Measurements from ENCODE around the gene STK17B. TPM values are rescaled to one million over a fixed set of nuclear protein-coding genes. Genes with fewer than 3 reads are reported as not detected.

STK17B gene
- total and polyA plus RNA-seq, 2 experiments from 2014 or later, result 5.7 to 13.7 TPM

DNA sequence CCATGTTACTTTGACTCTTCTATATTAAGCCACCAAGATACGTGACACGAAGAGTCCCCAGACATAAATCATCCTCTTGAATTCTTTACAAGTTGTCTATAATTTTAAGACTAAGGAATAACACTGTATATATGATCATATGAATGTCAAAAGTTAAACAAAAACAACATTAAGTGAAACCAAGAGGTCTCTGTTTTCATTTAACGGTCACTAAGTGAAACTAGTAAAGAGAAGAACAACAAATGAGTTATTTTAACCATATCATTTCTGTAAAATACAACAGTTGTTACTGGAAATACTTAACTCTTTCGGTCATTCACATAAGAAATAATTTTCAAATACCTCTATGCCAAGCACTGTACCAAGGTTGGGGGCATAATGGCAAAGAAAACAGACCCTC is 45.7 kb upstream of the STK17B start:
- H3K9me2 ChIP-seq (ENCODE audit: insufficient read depth), result peaks cover 4% of the 10 kb centered on the region; the same call in 1 of the 2 replicates
- H3K4me1 ChIP-seq (ENCODE audit: insufficient read depth), result 0 out of 2 replicates have a peak, but pooled peaks cover 8% of the 10 kb centered on the region
- Mint-ChIP-seq H3K4me1 (peaks cover 7% of the 10 kb centered on the region), H3K36me3 (ENCODE audit: low read depth) (0 out of 3 replicates have a peak, but pooled peaks cover 2% of the 10 kb centered on the region), H3K27me3 (ENCODE audit: insufficient read depth, low read depth, poor library complexity) (no peaks in the 10 kb centered on the region), H3K4me3 (no peak overlapping the region), H3K27ac (no peak overlapping the region), H3K9me3 (no peaks in the 10 kb centered on the region)
- H3K79me2 ChIP-seq (replicated peaks; ENCODE audit: insufficient read depth), result no peaks in the 10 kb centered on the region
- H3K4me3 ChIP-seq, result no peak overlapping the region
- no peaks in the 10 kb centered on the region for H3F3A ChIP-seq (replicated peaks; ENCODE audit: low read depth)
- no peaks in the 10 kb centered on the region for H4K20me1 ChIP-seq (replicated peaks; ENCODE audit: insufficient read depth)
- TF ChIP-seq STAT1 (IDR thresholded peaks at IDR 0.05; ENCODE audit: unreplicated experiment), result no peak
- TF ChIP-seq, protein P1, sequence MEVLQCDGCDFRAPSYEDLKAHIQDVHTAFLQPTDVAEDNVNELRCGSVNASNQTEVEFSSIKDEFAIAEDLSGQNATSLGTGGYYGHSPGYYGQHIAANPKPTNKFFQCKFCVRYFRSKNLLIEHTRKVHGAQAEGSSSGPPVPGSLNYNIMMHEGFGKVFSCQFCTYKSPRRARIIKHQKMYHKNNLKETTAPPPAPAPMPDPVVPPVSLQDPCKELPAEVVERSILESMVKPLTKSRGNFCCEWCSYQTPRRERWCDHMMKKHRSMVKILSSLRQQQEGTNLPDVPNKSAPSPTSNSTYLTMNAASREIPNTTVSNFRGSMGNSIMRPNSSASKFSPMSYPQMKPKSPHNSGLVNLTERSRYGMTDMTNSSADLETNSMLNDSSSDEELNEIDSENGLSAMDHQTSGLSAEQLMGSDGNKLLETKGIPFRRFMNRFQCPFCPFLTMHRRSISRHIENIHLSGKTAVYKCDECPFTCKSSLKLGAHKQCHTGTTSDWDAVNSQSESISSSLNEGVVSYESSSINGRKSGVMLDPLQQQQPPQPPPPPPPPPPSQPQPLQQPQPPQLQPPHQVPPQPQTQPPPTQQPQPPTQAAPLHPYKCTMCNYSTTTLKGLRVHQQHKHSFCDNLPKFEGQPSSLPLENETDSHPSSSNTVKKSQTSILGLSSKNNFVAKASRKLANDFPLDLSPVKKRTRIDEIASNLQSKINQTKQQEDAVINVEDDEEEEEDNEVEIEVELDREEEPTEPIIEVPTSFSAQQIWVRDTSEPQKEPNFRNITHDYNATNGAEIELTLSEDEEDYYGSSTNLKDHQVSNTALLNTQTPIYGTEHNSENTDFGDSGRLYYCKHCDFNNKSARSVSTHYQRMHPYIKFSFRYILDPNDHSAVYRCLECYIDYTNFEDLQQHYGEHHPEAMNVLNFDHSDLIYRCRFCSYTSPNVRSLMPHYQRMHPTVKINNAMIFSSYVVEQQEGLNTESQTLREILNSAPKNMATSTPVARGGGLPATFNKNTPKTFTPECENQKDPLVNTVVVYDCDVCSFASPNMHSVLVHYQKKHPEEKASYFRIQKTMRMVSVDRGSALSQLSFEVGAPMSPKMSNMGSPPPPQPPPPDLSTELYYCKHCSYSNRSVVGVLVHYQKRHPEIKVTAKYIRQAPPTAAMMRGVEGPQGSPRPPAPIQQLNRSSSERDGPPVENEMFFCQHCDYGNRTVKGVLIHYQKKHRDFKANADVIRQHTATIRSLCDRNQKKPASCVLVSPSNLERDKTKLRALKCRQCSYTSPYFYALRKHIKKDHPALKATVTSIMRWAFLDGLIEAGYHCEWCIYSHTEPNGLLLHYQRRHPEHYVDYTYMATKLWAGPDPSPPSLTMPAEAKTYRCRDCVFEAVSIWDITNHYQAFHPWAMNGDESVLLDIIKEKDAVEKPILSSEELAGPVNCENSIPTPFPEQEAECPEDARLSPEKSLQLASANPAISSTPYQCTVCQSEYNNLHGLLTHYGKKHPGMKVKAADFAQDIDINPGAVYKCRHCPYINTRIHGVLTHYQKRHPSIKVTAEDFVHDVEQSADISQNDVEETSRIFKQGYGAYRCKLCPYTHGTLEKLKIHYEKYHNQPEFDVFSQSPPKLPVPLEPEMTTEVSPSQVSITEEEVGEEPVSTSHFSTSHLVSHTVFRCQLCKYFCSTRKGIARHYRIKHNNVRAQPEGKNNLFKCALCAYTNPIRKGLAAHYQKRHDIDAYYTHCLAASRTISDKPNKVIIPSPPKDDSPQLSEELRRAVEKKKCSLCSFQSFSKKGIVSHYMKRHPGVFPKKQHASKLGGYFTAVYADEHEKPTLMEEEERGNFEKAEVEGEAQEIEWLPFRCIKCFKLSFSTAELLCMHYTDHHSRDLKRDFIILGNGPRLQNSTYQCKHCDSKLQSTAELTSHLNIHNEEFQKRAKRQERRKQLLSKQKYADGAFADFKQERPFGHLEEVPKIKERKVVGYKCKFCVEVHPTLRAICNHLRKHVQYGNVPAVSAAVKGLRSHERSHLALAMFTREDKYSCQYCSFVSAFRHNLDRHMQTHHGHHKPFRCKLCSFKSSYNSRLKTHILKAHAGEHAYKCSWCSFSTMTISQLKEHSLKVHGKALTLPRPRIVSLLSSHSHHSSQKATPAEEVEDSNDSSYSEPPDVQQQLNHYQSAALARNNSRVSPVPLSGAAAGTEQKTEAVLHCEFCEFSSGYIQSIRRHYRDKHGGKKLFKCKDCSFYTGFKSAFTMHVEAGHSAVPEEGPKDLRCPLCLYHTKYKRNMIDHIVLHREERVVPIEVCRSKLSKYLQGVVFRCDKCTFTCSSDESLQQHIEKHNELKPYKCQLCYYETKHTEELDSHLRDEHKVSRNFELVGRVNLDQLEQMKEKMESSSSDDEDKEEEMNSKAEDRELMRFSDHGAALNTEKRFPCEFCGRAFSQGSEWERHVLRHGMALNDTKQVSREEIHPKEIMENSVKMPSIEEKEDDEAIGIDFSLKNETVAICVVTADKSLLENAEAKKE (CRISPR knock-in tag; IDR thresholded peaks at IDR 0.05), result no peak
- TF ChIP-seq POLR2AphosphoS5 (IDR thresholded peaks at IDR 0.05; ENCODE audit: low read depth), result no peak
- no peak for TF ChIP-seq CREB1 (CRISPR knock-in tag; IDR thresholded peaks at IDR 0.05; ENCODE audit: low read depth)
- TF ChIP-seq EZH2phosphoT487 (IDR thresholded peaks at IDR 0.05; ENCODE audit: unreplicated experiment), result no peak
- TF ChIP-seq, protein P2, sequence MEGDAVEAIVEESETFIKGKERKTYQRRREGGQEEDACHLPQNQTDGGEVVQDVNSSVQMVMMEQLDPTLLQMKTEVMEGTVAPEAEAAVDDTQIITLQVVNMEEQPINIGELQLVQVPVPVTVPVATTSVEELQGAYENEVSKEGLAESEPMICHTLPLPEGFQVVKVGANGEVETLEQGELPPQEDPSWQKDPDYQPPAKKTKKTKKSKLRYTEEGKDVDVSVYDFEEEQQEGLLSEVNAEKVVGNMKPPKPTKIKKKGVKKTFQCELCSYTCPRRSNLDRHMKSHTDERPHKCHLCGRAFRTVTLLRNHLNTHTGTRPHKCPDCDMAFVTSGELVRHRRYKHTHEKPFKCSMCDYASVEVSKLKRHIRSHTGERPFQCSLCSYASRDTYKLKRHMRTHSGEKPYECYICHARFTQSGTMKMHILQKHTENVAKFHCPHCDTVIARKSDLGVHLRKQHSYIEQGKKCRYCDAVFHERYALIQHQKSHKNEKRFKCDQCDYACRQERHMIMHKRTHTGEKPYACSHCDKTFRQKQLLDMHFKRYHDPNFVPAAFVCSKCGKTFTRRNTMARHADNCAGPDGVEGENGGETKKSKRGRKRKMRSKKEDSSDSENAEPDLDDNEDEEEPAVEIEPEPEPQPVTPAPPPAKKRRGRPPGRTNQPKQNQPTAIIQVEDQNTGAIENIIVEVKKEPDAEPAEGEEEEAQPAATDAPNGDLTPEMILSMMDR (conservative IDR thresholded peaks at IDR 0.05; ENCODE audit: low read depth in 2 of 2), result no peak
- TF ChIP-seq, protein P3, sequence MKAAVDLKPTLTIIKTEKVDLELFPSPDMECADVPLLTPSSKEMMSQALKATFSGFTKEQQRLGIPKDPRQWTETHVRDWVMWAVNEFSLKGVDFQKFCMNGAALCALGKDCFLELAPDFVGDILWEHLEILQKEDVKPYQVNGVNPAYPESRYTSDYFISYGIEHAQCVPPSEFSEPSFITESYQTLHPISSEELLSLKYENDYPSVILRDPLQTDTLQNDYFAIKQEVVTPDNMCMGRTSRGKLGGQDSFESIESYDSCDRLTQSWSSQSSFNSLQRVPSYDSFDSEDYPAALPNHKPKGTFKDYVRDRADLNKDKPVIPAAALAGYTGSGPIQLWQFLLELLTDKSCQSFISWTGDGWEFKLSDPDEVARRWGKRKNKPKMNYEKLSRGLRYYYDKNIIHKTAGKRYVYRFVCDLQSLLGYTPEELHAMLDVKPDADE (IDR thresholded peaks at IDR 0.05), result no peak
- no peak for TF ChIP-seq ZNF114 (CRISPR knock-in tag; IDR thresholded peaks at IDR 0.05)
- TF ChIP-seq, protein P4, sequence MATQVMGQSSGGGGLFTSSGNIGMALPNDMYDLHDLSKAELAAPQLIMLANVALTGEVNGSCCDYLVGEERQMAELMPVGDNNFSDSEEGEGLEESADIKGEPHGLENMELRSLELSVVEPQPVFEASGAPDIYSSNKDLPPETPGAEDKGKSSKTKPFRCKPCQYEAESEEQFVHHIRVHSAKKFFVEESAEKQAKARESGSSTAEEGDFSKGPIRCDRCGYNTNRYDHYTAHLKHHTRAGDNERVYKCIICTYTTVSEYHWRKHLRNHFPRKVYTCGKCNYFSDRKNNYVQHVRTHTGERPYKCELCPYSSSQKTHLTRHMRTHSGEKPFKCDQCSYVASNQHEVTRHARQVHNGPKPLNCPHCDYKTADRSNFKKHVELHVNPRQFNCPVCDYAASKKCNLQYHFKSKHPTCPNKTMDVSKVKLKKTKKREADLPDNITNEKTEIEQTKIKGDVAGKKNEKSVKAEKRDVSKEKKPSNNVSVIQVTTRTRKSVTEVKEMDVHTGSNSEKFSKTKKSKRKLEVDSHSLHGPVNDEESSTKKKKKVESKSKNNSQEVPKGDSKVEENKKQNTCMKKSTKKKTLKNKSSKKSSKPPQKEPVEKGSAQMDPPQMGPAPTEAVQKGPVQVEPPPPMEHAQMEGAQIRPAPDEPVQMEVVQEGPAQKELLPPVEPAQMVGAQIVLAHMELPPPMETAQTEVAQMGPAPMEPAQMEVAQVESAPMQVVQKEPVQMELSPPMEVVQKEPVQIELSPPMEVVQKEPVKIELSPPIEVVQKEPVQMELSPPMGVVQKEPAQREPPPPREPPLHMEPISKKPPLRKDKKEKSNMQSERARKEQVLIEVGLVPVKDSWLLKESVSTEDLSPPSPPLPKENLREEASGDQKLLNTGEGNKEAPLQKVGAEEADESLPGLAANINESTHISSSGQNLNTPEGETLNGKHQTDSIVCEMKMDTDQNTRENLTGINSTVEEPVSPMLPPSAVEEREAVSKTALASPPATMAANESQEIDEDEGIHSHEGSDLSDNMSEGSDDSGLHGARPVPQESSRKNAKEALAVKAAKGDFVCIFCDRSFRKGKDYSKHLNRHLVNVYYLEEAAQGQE (IDR thresholded peaks at IDR 0.05; ENCODE audit: unreplicated experiment), result no peak
- H3K27ac ChIP-seq (ENCODE audit: low read depth), result no peak overlapping the region
- no peak overlapping the region for H3K4me2 ChIP-seq
- ATAC-seq (no peak), DNase-seq (ENCODE audit: low spot score) (no peak)
- H3K36me3 ChIP-seq (ENCODE audit: insufficient read depth), result no peaks in the 10 kb centered on the region
- H2AFZ ChIP-seq, result no peak overlapping the region
- H3K27me3 ChIP-seq (ENCODE audit: insufficient read depth), result no peaks in the 10 kb centered on the region

Data from GM23338 (cell line).